ENCODE measurements around the gene NRROS. TPM values are rescaled to one million over a fixed set of nuclear protein-coding genes. Genes with fewer than 3 reads are reported as not detected.
A peak's percentile ranks its signal among the peaks of the same experiment; 100 is the strongest.

The NRROS gene
- total RNA-seq, 4 donors from 2014 or later = 2.5 to 3.7 TPM; not detected in 2

GRCh38 chr3:196641333-196642054 is 2.0 kb downstream of the NRROS start:
- 62 to 81% methylated on average over 4 to 9 of the region's 9 CpGs for WGBS, 2 donors (ENCODE audit: low coverage in 1 of 2)
- in situ Hi-C loops (cut with MboI; ENCODE audit: low pct_ligation_motif_present in 1 of 4, low pct_unique_long_range_greater_than_20kb in 1 of 4, low sequenced_read_pairs in 3 of 4) (no loop called here), intact Hi-C loops (cut with DNase I; ENCODE audit: low total_unique reads) (no loop called here)
- H3K27me3 ChIP-seq = peaks cover 19% of the 10 kb centered on the region
- TF ChIP-seq CTCF (IDR thresholded peaks at IDR 0.05) (no peak), POLR2AphosphoS5 (IDR thresholded peaks at IDR 0.05) (no peak), EP300 (IDR thresholded peaks at IDR 0.05; ENCODE audit: low read depth) (no peak), POLR2A (IDR thresholded peaks at IDR 0.05) (no peak)
- no peaks in the 10 kb centered on the region for H3K9me3 ChIP-seq
- peaks cover 0 to 20% (median 3%) of the 10 kb centered on the region in 4 donors for H3K4me1 ChIP-seq
- DNase-seq = no peak
- H3K36me3 ChIP-seq = no peaks in the 10 kb centered on the region
- H3K4me3 ChIP-seq = peak overlapping the region in 1 of 4 donors; percentile 56
- H3K27ac ChIP-seq = peak overlapping the region; percentile 63 to 72 (median 70)

GRCh38 chr3:196642434-196642833 is 2.9 kb downstream of the NRROS start:
- intact Hi-C loops (cut with DNase I; ENCODE audit: low total_unique reads) = no loop called here

GRCh38 chr3:196643201-196643749 is 3.8 kb downstream of the NRROS start:
- H3K27ac ChIP-seq = peak overlapping the region in 3 of 4 donors; percentile 5 to 49 (median 35)
- peaks cover 14% of the 10 kb centered on the region for H3K27me3 ChIP-seq
- no peaks in the 10 kb centered on the region for H3K9me3 ChIP-seq
- in situ Hi-C loops (cut with MboI; ENCODE audit: low pct_ligation_motif_present in 1 of 4, low pct_unique_long_range_greater_than_20kb in 1 of 4, low sequenced_read_pairs in 3 of 4) (no loop called here), intact Hi-C loops (cut with DNase I; ENCODE audit: low total_unique reads) (no loop called here)
- 70 to 89% methylated on average over 5 to 13 of the region's 13 CpGs for WGBS, 2 donors (ENCODE audit: low coverage in 1 of 2)
- H3K36me3 ChIP-seq = no peaks in the 10 kb centered on the region
- DNase-seq = peak; percentile 76
- peaks cover 0 to 20% (median 3%) of the 10 kb centered on the region in 4 donors for H3K4me1 ChIP-seq
- no peak overlapping the region for H3K4me3 ChIP-seq
- TF ChIP-seq CTCF (IDR thresholded peaks at IDR 0.05) (no peak), POLR2AphosphoS5 (IDR thresholded peaks at IDR 0.05) (peak; percentile 25 to 47 (median 25)), POLR2A (IDR thresholded peaks at IDR 0.05) (peak; percentile 7)

More at GRCh38 chr3:196642434-196642833, 2.9 kb downstream of the NRROS start:
- no peaks in the 10 kb centered on the region for H3K9me3 ChIP-seq
- TF ChIP-seq POLR2AphosphoS5 (IDR thresholded peaks at IDR 0.05) (no peak), CTCF (IDR thresholded peaks at IDR 0.05) (no peak), POLR2A (IDR thresholded peaks at IDR 0.05) (no peak), EP300 (IDR thresholded peaks at IDR 0.05; ENCODE audit: low read depth) (no peak)
- peaks cover 19% of the 10 kb centered on the region for H3K27me3 ChIP-seq
- H3K4me3 ChIP-seq = no peak overlapping the region
- peak overlapping the region in 3 of 4 donors; percentile 18 to 49 (median 43) for H3K27ac ChIP-seq
- peaks cover 0 to 20% (median 3%) of the 10 kb centered on the region in 4 donors for H3K4me1 ChIP-seq
- DNase-seq = no peak
- in situ Hi-C loops (cut with MboI; ENCODE audit: low pct_ligation_motif_present in 1 of 4, low pct_unique_long_range_greater_than_20kb in 1 of 4, low sequenced_read_pairs in 3 of 4) = no loop called here
- H3K36me3 ChIP-seq = no peaks in the 10 kb centered on the region
- WGBS, 2 donors (ENCODE audit: low coverage in 1 of 2) = 72% methylated on average over 11 of the region's 11 CpGs; no CpG with 5 or more reads in 1 of the 2 donors

GRCh38 chr3:196643761-196644160 is 4.3 kb downstream of the NRROS start:
- in situ Hi-C loops (cut with MboI; ENCODE audit: low pct_ligation_motif_present in 1 of 4, low pct_unique_long_range_greater_than_20kb in 1 of 4, low sequenced_read_pairs in 3 of 4) = no loop called here
- Histone ChIP-seq H3K36me3 (no peaks in the 10 kb centered on the region), H3K27me3 (peaks cover 10% of the 10 kb centered on the region), H3K27ac (peak overlapping the region in 3 of 4 donors; percentile 5 to 41 (median 35)), H3K4me1 (peaks cover 0 to 17% (median 3%) of the 10 kb centered on the region in 4 donors), H3K9me3 (no peaks in the 10 kb centered on the region), H3K4me3 (no peak overlapping the region)
- TF ChIP-seq EP300 (IDR thresholded peaks at IDR 0.05; ENCODE audit: low read depth) (no peak), POLR2AphosphoS5 (IDR thresholded peaks at IDR 0.05) (no peak), POLR2A (IDR thresholded peaks at IDR 0.05) (no peak), CTCF (IDR thresholded peaks at IDR 0.05) (no peak)
- DNase-seq = no peak
- 72 to 88% methylated on average over 3 to 5 of the region's 5 CpGs for WGBS, 2 donors (ENCODE audit: low coverage in 1 of 2)
- intact Hi-C loops (cut with DNase I; ENCODE audit: low total_unique reads) = no loop called here
